Measurements from ENCODE around the gene DCDC2B.

DCDC2B gene

DNA sequence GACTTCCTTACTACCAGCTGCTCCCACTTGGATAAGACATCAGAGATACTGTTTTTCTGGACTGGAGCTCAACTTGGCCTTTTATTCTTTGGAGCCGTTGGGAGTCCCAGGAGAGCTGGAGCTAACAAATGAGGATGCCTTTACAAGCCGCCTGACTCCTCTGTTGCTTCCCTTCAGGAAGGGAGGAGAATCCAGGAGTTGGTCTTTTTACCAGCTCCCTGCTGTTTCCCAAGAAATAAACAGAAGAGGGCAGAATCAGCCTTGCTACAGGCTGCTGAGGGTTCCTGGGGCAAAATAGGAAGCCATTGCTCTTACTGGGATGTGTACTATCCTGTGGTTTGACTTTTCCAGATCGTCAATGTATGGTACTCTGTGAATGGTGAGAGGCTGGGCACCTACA is 14.8 kb downstream of the DCDC2B start:
- DNase-seq (ENCODE audit: low read depth in 3 of 3) = no peak

DNA sequence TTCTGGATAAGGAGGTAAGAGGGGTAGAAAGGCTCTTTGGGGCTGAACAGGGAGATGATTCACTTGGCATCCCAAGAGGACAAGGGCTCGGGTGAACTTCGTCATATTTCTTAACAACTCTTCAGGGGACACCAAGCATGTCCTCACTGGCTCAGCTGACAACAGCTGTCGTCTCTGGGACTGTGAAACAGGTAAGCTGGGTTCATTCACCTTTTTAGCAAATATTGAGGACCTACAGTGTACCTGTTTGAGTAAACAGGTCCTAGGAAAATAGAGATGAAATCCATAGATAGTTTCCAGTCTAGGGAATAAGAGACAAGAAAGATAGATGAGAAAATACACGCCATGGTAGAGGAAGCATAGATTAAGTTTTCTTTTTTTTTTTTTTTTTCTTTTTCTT is 15.4 kb downstream of the DCDC2B start:
- DNase-seq (ENCODE audit: low read depth in 3 of 3) = no peak

DNA sequence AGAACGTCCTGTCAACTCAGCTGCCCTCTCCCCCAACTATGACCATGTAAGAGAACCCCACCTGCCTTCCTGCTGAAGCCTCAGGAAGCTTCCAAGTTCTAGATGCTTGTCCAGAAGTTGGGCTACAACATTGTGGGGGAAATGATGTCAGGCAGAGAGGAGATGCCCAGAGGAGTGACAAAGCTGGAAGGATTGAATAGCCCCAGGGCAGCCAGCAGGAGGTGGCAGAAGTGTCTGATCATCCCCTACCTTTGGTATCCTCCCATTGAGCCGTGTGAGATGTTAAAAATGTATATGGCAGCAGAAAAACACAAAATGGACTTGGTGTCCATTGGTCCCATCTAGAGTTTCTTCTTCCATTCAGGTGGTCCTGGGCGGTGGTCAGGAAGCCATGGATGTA is 19.9 kb downstream of the DCDC2B start:
- no peak for DNase-seq (ENCODE audit: low read depth in 3 of 3)

DNA sequence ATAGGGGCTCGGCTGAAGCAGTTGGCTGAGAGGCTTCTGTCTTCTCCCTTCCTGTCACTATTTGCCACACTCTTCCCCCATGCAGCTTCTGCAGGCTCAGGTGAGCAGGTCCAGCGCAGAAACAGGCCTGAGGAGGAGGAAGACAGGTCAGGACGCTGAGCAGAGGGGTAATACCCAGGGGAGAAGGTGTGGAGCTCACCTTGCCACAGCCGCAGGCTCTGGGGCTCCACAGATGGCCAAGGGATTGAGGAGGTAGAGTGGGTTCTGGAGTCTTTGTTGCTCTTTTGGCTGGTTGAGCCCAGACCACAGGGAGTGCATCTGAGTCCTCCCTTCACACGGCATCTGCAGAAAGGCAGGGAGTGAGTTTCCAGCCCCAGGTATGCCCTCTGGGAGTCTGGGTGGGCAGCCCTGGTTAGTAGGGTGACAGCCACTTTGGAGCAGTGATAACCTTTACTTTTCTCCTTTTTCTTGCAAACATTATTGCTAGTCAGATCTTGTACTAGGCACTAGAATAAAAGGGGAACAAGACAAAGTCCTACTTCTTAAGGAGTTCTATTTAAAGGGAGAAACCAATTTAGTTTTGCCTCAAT is 23.0 kb downstream of the DCDC2B start:
- no peak for DNase-seq (ENCODE audit: low read depth in 3 of 3)

DNA sequence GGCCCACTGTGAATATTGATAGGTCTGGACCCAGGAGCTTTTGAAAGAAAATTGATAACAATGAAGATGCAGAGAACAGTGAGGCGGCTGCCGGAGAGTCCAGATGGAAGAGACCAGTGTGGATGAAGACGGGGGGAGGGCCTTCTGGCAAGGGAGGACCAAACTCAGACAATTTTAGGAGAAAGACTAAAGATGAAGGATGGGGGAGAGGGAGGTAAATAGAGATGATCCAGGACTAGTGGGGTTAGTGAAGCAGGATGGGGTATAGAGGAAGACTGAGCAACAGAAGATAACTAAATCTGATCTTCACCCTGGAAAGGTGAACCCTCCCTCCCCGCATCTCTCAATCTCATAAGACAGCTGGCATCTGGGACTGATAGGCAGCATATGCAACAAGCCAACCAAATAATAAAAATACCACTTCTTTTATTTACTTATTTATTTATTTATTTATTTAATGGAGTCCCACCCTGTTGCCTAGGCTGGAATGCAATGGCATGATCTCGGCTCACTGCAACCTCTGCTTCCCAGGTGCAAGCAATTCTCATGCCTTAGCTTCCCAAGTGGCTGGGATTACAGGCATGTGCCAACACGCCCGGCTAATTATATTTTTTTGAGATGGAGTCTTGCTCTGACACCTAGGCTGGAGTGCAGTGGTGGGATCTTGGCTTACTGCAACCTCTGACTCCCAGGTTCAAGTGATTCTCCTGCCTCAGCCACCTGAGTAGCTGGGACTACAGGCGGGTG is 23.8 kb downstream of the DCDC2B start:
- DNase-seq (ENCODE audit: low read depth in 3 of 3) = no peak

DNA sequence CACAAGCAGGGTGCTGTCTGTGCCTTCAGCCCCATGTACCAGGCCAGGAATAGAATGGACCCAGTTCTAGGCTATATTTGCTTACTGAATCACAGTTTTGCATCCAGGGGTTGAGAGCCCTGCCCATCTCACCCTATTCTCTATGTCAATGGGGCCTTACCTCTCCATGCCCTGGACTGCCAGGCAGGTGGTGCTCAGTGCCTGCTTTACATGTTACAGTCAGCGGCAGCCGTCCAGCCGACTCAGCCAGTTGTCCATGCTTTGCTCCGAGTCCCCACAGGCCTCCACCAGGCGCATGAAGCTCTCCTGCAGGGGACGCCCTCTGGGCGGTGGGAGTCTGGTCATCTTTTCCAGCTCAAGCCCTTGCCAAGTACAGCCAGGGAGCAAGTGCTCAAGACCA is 25.9 kb downstream of the DCDC2B start:
- DNase-seq (ENCODE audit: low read depth in 3 of 3) = no peak

DNA sequence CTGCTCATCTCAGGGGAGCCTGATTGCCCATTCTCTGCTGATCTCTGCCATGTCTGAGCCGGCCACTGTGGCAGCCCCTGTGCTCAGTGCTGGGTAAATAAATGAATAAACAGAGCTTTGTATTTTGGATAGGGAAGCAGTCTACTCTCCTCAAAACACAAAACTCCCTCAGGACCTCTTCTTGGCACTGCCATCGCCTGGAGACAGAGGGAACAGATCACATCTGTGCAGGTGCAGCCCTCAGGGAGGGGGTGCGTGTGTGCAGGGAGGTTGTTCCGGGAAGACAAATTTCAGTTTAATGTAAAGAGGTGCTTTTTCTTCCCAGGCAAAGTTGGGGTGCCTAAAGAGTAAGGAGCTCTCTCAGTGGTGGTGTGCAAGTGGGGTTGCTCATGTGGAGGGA is 30.4 kb downstream of the DCDC2B start:
- no peak for DNase-seq (ENCODE audit: low read depth in 3 of 3)

DNA sequence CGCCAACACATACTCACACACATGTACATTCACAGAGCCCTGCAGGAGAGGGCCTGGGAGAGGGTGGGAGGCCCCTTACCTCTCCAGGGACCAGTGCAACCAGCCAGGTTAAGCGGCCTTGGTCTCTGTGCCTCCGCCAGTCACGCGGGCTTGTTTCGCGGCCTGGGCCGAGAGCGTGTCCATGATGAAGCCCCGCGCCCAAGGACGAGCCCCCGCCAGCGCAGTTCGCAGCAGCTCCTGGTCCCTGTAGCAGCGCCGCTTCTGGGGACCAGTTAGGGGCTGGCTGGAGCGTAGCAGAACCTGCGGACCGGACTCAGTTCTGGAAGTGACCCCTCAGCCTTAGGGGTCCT is 30.9 kb downstream of the DCDC2B start:
- DNase-seq (ENCODE audit: low read depth in 3 of 3) = no peak

DNA sequence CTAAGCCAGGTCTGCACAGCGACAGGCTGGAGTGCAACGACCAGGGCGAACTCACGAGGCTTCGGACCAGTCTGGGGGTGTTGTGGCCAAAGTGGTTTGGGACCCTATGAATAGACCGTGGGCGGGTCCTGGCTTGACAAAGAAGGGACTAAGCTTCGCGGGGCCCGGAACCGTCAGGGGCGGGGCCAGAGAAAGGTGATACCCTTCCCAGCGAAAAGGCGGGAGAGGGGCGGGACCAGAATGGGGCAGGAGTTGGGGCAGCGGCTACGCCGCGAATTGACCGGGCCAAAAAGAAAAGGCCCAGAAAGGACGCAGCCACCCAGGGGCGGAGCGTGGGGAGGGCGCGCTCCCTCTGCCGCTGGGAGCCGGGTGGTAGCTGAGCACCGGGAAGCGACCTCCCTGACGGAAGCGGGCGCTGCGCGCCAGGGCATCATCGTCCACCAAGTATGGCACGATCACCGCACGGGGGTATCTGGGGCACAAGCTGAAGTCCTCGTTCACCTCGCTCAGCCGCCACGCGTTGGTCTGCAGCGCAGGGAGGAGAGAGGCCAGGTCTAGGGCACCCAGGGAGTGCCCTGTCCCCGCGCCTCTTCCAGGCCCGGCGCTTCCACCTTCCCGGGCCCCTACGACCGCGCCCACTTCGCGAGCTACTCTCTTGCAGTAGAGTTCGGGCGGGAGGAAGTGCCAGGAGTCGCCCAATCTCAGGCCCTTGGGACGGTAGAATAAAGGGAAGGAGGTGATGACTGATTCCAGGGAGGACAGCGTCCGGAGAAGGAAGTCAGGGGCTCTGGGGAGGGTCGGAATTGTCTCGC is 31.5 kb downstream of the DCDC2B start:
- no peak for DNase-seq (ENCODE audit: low read depth in 3 of 3)

DNA sequence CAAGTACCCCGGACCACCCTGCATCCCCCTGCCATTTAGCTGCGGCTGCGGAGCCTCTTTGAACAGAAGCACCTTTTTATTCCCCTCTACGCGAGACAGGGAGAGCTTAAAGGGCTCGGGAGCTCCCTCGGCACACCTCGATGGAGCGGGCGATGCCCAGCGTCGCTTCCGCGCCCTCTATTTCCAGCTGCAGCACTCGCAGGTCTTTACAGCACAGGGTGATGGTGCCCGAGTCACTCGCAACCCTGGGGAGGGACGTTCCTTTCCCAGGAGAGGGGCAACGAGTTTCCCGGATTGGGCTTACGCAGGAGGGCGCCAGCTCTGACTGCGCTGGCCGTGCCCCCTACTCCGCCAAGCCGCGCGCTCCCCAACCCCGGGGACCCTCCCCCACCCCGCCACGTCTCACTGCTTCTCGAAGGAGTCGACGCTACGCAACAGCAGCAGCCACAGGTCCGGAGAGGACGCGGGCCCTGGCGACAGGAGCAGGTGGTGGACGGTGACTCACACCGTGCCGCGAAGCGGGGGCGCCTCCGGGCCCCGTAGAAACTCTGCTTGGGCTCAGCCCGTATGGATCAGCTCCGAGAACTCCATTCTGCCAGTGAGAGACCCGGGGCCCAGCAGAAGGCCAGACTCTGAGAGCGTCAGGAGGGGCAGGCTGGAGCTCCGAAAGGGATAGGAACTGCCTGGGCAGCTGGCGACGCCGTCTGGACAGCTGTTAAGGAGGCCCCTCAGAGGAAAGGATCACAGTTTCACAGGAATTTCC is 32.3 kb downstream of the DCDC2B start:
- no peak for DNase-seq (ENCODE audit: low read depth in 3 of 3)

DNA sequence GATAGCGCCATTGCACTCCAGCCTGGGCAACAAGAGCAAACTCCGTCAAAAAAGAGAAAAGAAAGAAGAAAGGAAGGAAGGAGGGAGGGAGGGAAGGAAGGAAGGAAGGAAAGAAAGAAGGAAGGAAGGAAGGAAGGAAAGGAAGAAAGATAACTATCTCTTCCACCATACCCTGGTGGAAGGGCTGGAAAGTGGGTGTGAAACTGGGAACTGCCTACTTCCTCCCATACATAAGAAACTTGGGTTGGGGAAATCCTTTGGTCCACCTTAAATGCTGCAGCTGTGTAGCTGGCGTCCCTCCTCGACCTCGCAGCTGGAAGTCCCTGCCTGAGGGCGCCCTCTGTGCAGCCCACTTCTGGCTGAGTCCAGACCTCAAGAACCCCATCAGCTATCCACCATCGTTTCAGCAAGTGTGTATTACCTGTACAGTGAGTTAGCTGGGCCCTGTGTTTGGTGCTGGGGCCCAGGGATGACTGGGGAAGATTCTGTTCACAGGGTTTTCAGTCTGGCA is 33.5 kb downstream of the DCDC2B start:
- no peak for DNase-seq (ENCODE audit: low read depth in 3 of 3)

DNA sequence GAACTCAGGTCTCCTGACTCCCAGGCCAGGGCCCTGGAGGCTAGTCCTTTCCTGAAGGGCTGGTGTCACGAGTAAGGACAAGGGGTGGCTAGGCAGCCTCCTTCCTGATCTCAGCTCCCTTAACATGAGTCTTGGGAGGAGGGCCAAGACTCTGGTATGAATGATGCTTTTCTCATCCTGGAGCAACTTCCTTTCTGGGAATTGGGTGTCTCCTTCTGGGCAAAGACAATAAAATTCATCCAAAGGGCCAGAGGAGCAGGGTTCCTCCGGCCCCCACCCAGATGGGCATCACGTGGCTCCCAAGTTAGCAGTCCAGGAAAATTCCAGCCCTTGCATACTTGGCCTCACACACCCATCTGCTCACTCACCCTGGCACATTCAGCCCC is 38.0 kb downstream of the DCDC2B start, which contains the start of gene FAM167B:
Gene FAM167B (plus strand): TSS at position 335 of the 386 bp plus-strand sequence. CDS start 200 bp downstream, outside the sequence.
- no peak for DNase-seq (ENCODE audit: low read depth in 3 of 3)

DNA sequence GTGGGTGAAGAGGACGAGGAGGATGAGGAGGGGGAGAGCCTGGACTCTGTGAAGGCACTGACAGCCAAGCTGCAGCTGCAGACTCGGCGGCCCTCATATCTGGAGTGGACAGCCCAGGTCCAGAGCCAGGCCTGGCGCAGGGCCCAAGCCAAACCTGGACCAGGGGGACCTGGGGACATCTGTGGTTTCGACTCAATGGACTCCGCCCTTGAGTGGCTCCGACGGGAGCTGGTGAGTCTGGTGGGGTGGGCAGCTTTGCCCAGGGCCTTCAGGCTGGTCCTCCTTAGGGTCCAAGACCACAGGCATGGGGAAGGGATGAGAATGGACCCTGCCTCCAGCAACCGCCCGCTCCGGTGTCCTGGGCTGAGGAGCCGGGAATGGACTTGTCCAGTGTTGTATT is 38.6 kb downstream of the DCDC2B start:
- no peak for DNase-seq (ENCODE audit: low read depth in 3 of 3)

DNA sequence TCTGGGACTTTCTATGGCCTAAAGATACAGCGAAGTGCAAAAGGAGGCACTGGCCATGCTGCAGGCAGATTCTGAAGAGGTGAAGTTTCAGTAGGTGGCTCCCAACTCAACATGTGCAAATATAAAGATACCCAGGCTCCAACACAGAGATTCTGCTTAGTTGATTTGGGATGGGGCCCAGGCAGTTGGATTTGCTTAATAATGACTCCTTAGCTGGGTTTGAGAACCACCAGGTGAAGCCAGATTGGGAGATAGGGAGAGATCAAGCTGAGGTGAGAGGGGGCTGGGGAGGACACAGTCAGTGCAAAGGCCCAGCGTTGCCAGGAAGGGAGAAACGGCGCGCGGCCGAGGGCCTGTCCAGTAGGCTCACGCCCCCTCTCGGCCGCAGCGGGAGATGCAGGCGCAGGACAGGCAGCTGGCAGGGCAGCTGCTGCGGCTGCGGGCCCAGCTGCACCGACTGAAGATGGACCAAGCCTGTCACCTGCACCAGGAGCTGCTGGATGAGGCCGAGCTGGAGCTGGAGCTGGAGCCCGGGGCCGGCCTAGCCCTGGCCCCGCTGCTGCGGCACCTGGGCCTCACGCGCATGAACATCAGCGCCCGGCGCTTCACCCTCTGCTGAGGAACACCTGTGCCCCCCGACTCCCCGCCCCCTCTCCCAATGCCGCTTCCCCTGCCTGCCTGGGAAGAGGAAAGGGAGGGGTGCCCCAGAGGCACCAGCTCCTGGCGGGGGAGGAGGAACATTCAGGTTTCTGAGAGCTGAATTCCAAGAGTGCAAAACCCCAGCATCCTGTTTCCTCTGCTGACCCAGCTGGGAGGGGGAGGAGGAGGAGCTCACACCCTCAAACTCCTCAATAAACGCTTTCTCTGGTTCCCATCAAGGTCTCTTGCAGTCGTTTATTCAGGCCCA is 39.3 kb downstream of the DCDC2B start:
- peak; percentile 50 to 65 (median 52) for DNase-seq (ENCODE audit: low read depth in 3 of 3)

DNA sequence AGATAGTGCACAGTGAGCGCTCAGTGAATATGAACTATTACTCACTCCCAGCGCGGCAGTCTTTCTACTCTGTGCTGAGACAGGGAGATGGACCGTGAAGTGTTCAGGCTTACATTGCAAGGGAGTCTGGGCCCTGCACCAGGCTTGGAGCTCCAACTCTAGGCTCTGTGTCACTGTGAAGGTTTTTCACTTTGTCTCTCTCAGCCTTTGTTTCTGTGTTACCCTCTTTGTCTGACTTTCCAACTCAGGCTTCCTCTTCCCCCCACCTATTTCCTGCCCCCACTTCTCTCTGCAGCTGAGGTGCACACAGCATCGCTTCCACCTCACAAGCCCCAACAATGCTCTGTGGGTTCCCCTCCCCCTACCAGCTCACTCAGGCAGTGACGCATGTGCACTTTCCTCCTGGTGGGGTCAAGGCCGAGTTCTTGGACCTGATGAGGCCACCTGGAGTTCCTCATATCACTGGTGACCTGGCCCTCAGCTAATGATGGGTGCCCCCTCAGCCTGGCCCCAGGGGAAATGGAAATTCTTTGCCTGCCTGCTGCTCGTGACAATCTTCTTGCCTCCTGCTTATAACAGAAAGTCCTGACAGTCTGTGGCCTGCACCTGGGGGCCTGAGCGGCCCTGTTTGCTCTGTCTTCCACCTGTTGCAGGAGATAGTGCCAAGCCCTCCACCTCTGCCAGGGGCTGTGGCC is 41.1 kb downstream of the DCDC2B start:
- DNase-seq (ENCODE audit: low read depth in 3 of 3) = peak in 2 of 3 experiments; percentile 59 to 66

DNA sequence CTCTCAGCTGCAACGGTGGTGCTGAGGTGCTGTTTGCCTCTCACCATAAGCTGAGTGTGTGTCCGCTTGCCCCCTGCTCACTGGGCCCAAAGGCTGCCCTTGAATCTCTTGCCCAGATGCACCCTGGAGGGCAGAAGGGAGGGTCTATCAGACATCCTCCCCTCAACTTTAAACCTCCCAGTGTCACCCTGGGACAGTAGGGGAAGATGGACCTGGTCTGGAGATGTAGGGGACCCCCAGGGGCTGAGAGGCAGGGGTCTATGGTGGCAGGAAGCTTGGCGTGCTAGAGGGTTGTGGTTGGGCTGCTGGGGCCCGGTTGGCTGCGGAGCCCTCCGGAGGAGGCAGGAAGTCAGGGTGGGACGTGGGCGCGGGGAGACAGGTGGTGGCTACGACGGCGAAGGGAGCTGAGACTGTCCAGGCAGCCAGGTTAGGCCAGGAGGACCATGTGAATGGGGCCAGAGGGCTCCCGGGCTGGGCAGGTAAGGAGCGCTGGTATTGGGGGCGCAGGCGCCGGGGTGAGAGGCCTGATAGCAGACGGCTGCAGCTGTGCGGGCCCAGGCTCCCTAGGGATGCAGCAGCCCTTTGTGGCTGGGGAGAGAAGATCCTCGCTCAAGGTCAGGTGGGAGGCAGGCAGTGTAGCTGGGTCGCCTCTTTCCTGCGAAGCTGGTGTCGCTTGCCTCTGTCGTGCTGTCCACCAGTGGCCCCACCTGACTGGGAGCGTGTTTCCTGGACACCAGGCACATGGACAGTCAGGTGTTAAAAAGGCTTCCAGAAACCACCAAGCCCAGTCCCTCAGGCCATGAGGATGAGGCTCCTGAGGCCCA is 42.2 kb downstream of the DCDC2B start, which contains the start of gene LCK:
Gene LCK (plus strand): TSS at position 373 of the 824 bp plus-strand sequence. CDS start 23,065 bp downstream, outside the sequence.
- peak in 2 of 3 experiments; percentile 35 to 52 for DNase-seq (ENCODE audit: low read depth in 3 of 3)

DNA sequence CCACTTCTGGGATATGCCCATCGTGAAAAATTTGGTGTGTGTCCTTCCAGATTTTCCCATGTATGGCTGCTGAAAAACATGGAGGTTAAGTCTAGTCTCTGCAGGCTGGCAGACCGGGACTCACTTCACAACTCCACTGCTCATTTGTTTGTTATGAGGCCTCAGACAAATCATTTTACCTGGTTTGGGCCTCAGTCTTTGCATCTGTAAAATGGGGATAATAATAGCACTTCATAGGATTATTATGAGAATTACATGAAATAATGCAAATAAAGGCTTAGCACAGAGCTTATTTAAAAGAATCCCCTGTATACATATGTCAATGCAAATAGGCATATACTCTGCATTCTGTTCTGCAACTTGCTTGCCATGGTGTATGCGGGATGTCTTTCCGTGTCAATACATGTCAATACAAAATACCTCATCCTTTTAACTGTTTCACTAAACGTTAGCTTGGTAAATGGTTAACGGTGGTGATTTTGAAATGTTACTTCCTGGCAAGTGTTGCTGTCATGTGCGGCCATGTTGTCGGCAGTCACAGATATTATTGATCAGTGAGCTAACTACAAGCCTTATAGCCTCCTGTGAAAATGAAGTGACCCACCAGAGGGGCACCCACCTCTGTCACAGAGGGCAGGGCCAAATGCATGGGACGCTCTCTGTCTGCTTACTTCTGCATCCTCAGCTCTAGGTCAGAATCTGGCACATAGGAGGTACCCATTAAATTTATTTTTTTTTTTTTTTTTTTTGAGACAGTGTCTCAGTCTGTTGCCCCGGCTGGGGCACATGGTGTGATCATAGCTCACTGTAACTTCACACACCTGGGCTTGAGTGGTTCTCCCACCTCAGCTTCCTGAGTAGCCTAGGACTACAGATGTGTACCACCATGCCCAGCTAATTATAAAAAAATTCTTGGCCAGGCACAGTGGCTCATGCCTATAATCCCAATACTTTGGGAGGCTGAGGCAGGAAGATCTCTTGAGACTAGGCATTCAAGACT is 46.5 kb downstream of the DCDC2B start:
- no peak for DNase-seq (ENCODE audit: low read depth in 3 of 3)
